GM13977 (cell line): ENCODE results near the gene EXOC4.

Experiments
- DNase-seq: peaks from one replicate; pipeline ENCODE4 v3.0.0; 2012; ENCODE audit warnings: low spot score
- in situ Hi-C: fragments of 300-500 bp; cut with MboI; formaldehyde crosslinking; loops from one replicate; pipeline ENCODE4 v1.12.0; 2022; ENCODE audit warnings: low sequenced_read_pairs, low pct_unique_long_range_greater_than_20kb, mixed read lengths, inconsistent platforms; ENCODE audit not compliant: unreplicated experiment
- TF ChIP-seq, protein P1 (sequence below): IDR thresholded peaks from 2 replicates; pipeline ENCODE4 v1.5.1; 2012; ENCODE audit warnings: mild to moderate bottlenecking, control low read depth; ENCODE audit not compliant: insufficient read depth; ENCODE audit errors: extremely low read depth, missing control alignments

Gene EXOC4

DNA sequence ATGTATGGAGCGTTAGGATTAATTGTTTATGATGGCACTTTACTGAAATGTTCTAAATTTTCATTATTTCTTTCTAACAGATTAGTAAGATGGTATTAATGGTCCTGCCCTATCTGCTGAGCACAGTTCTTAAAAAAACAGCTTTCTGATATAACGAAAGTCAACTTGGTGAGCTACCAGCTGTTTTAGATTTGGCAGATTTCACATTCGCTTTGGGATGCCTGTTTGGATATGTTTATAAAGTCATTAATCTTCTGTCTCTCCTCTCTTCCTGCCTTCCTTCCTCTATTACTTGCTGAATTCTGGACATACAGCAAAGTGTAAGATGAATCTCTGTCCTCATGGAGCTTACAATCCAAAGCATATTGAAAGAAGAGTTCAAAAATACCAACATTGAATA lies 477.5 kb downstream of the EXOC4 start:
- in situ Hi-C loops = no loop called here
- TF ChIP-seq, protein P1, sequence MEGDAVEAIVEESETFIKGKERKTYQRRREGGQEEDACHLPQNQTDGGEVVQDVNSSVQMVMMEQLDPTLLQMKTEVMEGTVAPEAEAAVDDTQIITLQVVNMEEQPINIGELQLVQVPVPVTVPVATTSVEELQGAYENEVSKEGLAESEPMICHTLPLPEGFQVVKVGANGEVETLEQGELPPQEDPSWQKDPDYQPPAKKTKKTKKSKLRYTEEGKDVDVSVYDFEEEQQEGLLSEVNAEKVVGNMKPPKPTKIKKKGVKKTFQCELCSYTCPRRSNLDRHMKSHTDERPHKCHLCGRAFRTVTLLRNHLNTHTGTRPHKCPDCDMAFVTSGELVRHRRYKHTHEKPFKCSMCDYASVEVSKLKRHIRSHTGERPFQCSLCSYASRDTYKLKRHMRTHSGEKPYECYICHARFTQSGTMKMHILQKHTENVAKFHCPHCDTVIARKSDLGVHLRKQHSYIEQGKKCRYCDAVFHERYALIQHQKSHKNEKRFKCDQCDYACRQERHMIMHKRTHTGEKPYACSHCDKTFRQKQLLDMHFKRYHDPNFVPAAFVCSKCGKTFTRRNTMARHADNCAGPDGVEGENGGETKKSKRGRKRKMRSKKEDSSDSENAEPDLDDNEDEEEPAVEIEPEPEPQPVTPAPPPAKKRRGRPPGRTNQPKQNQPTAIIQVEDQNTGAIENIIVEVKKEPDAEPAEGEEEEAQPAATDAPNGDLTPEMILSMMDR = no peak
- no peak for DNase-seq

DNA sequence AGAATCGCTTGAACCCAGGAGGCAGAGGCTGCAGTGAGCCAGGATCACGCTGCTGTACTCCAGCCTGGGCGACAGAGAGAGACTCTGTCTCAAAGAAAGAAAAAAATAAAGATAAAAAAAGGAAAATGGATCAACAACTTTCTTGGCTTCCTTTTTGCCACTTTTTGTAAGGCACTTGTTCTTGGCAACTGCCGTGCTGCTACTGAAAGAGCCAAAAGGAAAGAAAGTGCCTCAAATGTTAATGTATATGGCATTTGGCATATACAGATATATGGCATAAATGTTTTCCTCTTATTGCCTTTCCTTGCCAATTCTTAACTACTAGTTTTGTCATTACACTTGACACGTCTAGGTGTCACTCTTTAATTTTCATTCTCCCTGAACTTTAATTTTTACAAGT lies 480.5 kb downstream of the EXOC4 start:
- no peak for DNase-seq
- in situ Hi-C loops = no loop called here
- TF ChIP-seq, protein P1 = no peak

DNA sequence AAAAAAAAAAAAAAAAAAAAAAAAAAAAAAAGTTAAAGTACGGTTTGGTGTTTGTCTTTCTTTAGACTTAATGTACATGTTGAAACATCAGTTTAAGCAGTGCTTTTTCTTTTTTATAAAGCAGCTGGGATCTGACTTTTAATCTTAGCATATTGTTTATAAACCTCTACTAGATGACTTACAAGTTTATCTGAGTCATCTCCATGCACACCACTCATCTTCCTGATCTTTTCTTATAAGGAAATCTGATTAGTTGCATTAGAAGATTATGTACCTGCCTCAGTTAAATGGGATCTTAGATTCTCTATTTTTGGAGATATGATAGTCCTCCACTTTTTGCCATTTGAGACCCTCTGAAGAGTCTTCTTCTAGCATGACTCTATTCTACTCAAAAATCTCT lies 482.3 kb downstream of the EXOC4 start:
- no peak for DNase-seq
- TF ChIP-seq, protein P1 = no peak
- in situ Hi-C loops = no loop called here

DNA sequence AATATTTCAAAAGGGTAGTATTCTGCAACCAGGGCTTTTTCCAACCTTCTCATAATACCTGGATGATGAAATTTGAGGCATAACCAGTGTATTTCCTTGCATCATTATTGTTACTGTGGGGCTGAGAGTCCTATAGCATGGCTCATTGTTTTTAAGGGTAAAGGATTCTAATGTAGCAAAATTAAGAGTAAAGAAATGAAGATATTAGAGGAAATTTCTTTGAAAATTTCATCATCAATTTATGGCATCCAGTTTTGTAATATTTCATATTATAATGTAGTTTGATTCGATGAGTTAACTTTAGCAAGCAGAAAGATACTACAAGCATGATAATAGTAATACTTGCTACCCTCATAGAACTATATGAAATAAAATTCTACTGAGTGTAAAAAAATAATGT lies 486.9 kb downstream of the EXOC4 start:
- no peak for DNase-seq
- in situ Hi-C loops = no loop called here
- TF ChIP-seq, protein P1 = no peak

DNA sequence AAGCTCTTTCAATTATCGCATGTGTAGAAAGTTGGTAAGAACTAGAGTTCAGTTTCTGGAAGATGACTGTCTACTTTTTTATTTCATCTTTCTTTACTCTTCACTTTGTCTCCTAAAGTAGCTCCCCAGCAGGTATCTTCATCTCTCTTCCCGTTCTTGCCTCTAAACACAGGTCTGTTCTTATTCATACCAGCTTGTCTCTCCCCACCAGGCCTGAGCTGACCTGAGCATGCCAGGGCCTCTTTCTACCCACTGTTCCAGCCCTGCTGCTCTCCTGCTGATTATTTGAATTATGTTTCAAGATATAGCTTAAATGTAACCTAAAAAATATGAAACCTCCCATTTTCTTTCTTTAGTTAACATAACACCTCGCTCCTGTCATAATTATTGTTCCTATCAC lies 488.2 kb downstream of the EXOC4 start:
- in situ Hi-C loops = no loop called here
- no peak for DNase-seq
- TF ChIP-seq, protein P1 = no peak

DNA sequence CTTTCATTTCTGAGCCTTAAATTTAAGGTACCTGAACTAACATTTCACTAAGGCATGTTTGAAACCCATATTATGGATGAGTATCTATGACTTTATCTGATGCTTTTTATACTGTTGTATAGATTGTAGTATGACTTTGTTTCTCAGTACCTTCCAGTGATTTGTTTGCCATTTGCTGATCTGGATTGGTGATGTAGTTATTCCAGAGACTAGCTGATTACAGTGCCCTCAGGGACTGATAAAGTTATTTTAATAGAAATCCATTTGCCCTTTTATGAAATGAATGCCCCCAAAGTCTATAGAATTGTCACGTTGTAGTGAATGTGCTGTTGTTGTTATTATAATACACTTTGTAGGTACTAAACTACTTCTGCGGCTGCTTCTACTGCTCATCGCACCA lies 488.8 kb downstream of the EXOC4 start:
- in situ Hi-C loops = no loop called here
- no peak for DNase-seq
- TF ChIP-seq, protein P1 = no peak
